Measurements from ENCODE around the gene RBM41.

Gene RBM41

DNA sequence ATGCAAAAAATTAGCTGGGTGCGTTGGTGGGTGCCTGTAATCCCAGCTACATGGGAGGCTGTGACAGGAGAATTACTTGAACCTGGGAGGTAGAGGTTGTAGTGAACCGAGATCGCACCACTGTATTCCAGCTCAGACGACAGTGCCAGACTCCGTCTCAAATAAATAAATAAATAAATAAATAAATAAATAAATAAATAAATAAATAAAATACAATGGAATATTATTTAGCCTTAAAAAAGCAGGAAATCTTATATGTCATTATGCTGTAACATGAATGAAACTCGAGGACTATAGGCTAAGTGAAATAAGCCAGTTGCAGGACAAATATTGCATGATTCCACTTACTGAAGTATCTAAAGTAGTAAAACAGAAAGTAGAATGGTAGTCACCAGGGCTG, 42.5 kb downstream of the RBM41 start (continued):
- TF ChIP-seq ZNF274 (IDR thresholded peaks at IDR 0.05; ENCODE audit: low read length) (no peak), ZNF274 (tag by site-specific recombination; IDR thresholded peaks at IDR 0.05; ENCODE audit: borderline replicate concordance) (no peak), ZNF571 (tag by site-specific recombination; IDR thresholded peaks at IDR 0.05) (no peak), ZNF473 (tag by site-specific recombination; IDR thresholded peaks at IDR 0.05) (no peak), EGR2 (tag by site-specific recombination; IDR thresholded peaks at IDR 0.05; ENCODE audit: low read depth) (no peak), RBAK (tag by site-specific recombination; IDR thresholded peaks at IDR 0.05) (no peak), ZNF707 (tag by site-specific recombination; IDR thresholded peaks at IDR 0.05) (no peak), SETDB1 (IDR thresholded peaks at IDR 0.05; ENCODE audit: insufficient read length, low read length) (no peak), ZBTB8A (tag by site-specific recombination; IDR thresholded peaks at IDR 0.05) (peak; percentile 77), ZNF629 (tag by site-specific recombination; IDR thresholded peaks at IDR 0.05) (peak; percentile 49), ZNF211 (tag by site-specific recombination; IDR thresholded peaks at IDR 0.05; ENCODE audit: low read depth) (no peak), ZNF354C (tag by site-specific recombination; IDR thresholded peaks at IDR 0.05; ENCODE audit: borderline replicate concordance, low read depth) (0 out of 2 replicates have a peak, but pooled peaks have one; percentile 50), ZNF140 (tag by site-specific recombination; IDR thresholded peaks at IDR 0.05) (peak; percentile 75; the same call in 1 of the 2 replicates), GFI1B (tag by site-specific recombination; IDR thresholded peaks at IDR 0.05) (no peak), ZNF112 (tag by site-specific recombination; IDR thresholded peaks at IDR 0.05) (no peak), OSR2 (tag by site-specific recombination; IDR thresholded peaks at IDR 0.05) (no peak; the same call in 1 of the 2 replicates), ZBTB1 (tag by site-specific recombination; IDR thresholded peaks at IDR 0.05) (peak; percentile 61; the same call in 1 of the 2 replicates), ZFP37 (tag by site-specific recombination; IDR thresholded peaks at IDR 0.05) (no peak), SP3 (tag by site-specific recombination; IDR thresholded peaks at IDR 0.05) (no peak), TCF7L2 (IDR thresholded peaks at IDR 0.05; ENCODE audit: borderline replicate concordance, low read depth, low read length) (no peak), ZFP69B (tag by site-specific recombination; IDR thresholded peaks at IDR 0.05) (no peak), ZNF16 (tag by site-specific recombination; IDR thresholded peaks at IDR 0.05; ENCODE audit: low read depth) (no peak), ZFP3 (tag by site-specific recombination; IDR thresholded peaks at IDR 0.05; ENCODE audit: low read depth) (0 out of 2 replicates have a peak, but pooled peaks have one; percentile 10), ZBTB20 (tag by site-specific recombination; IDR thresholded peaks at IDR 0.05) (no peak), SP2 (tag by site-specific recombination; IDR thresholded peaks at IDR 0.05) (no peak), ZNF664 (tag by site-specific recombination; IDR thresholded peaks at IDR 0.05) (peak; percentile 62), MYNN (tag by site-specific recombination; IDR thresholded peaks at IDR 0.05; ENCODE audit: borderline replicate concordance) (no peak)
- TF ChIP-seq, protein P1, sequence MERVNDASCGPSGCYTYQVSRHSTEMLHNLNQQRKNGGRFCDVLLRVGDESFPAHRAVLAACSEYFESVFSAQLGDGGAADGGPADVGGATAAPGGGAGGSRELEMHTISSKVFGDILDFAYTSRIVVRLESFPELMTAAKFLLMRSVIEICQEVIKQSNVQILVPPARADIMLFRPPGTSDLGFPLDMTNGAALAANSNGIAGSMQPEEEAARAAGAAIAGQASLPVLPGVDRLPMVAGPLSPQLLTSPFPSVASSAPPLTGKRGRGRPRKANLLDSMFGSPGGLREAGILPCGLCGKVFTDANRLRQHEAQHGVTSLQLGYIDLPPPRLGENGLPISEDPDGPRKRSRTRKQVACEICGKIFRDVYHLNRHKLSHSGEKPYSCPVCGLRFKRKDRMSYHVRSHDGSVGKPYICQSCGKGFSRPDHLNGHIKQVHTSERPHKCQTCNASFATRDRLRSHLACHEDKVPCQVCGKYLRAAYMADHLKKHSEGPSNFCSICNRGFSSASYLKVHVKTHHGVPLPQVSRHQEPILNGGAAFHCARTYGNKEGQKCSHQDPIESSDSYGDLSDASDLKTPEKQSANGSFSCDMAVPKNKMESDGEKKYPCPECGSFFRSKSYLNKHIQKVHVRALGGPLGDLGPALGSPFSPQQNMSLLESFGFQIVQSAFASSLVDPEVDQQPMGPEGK (tag by site-specific recombination; IDR thresholded peaks at IDR 0.05) = no peak
- TF ChIP-seq, protein P2, sequence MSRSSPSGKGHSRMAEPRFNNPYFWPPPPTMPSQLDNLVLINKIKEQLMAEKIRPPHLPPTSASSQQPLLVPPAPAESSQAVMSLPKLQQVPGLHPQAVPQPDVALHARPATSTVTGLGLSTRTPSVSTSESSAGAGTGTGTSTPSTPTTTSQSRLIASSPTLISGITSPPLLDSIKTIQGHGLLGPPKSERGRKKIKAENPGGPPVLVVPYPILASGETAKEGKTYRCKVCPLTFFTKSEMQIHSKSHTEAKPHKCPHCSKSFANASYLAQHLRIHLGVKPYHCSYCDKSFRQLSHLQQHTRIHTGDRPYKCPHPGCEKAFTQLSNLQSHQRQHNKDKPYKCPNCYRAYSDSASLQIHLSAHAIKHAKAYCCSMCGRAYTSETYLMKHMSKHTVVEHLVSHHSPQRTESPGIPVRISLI (tag by site-specific recombination; IDR thresholded peaks at IDR 0.05) = no peak
- TF ChIP-seq, protein P3, sequence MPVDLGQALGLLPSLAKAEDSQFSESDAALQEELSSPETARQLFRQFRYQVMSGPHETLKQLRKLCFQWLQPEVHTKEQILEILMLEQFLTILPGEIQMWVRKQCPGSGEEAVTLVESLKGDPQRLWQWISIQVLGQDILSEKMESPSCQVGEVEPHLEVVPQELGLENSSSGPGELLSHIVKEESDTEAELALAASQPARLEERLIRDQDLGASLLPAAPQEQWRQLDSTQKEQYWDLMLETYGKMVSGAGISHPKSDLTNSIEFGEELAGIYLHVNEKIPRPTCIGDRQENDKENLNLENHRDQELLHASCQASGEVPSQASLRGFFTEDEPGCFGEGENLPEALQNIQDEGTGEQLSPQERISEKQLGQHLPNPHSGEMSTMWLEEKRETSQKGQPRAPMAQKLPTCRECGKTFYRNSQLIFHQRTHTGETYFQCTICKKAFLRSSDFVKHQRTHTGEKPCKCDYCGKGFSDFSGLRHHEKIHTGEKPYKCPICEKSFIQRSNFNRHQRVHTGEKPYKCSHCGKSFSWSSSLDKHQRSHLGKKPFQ (tag by site-specific recombination; IDR thresholded peaks at IDR 0.05) = no peak
- TF ChIP-seq, protein P4, sequence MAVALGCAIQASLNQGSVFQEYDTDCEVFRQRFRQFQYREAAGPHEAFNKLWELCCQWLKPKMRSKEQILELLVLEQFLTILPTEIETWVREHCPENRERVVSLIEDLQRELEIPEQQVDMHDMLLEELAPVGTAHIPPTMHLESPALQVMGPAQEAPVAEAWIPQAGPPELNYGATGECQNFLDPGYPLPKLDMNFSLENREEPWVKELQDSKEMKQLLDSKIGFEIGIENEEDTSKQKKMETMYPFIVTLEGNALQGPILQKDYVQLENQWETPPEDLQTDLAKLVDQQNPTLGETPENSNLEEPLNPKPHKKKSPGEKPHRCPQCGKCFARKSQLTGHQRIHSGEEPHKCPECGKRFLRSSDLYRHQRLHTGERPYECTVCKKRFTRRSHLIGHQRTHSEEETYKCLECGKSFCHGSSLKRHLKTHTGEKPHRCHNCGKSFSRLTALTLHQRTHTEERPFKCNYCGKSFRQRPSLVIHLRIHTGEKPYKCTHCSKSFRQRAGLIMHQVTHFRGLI (tag by site-specific recombination; IDR thresholded peaks at IDR 0.05) = no peak
- TF ChIP-seq, protein P5, sequence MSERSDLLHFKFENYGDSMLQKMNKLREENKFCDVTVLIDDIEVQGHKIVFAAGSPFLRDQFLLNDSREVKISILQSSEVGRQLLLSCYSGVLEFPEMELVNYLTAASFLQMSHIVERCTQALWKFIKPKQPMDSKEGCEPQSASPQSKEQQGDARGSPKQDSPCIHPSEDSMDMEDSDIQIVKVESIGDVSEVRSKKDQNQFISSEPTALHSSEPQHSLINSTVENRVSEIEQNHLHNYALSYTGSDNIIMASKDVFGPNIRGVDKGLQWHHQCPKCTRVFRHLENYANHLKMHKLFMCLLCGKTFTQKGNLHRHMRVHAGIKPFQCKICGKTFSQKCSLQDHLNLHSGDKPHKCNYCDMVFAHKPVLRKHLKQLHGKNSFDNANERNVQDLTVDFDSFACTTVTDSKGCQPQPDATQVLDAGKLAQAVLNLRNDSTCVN (tag by site-specific recombination; optimal IDR thresholded peaks at IDR 0.05) = no peak
- TF ChIP-seq, protein P6, sequence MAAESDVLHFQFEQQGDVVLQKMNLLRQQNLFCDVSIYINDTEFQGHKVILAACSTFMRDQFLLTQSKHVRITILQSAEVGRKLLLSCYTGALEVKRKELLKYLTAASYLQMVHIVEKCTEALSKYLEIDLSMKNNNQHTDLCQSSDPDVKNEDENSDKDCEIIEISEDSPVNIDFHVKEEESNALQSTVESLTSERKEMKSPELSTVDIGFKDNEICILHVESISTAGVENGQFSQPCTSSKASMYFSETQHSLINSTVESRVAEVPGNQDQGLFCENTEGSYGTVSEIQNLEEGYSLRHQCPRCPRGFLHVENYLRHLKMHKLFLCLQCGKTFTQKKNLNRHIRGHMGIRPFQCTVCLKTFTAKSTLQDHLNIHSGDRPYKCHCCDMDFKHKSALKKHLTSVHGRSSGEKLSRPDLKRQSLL (tag by site-specific recombination; IDR thresholded peaks at IDR 0.05) = no peak

All from HEK293 (cell line).